ENCODE measurements around the gene CDKAL1.

CDKAL1 gene

GRCh38 chr6:21132856-21133838 is 598.9 kb downstream of the CDKAL1 start:
- DNase-seq, result peak; percentile 53

- no peak for DNase-seq
Observed at GRCh38 chr6:21133901-21134300, 599.6 kb downstream of the CDKAL1 start.

GRCh38 chr6:21134356-21134755 is 600.1 kb downstream of the CDKAL1 start:
- no peak for DNase-seq

GRCh38 chr6:21135484-21136013 is 601.3 kb downstream of the CDKAL1 start:
- peak; percentile 49 for DNase-seq

- no peak for DNase-seq
Observed at GRCh38 chr6:21137700-21138335, 603.6 kb downstream of the CDKAL1 start.

- no peak for DNase-seq
Observed at GRCh38 chr6:21138336-21139069, 604.2 kb downstream of the CDKAL1 start.

- no peak for DNase-seq
Observed at GRCh38 chr6:21140966-21141365, 606.7 kb downstream of the CDKAL1 start.

DNA sequence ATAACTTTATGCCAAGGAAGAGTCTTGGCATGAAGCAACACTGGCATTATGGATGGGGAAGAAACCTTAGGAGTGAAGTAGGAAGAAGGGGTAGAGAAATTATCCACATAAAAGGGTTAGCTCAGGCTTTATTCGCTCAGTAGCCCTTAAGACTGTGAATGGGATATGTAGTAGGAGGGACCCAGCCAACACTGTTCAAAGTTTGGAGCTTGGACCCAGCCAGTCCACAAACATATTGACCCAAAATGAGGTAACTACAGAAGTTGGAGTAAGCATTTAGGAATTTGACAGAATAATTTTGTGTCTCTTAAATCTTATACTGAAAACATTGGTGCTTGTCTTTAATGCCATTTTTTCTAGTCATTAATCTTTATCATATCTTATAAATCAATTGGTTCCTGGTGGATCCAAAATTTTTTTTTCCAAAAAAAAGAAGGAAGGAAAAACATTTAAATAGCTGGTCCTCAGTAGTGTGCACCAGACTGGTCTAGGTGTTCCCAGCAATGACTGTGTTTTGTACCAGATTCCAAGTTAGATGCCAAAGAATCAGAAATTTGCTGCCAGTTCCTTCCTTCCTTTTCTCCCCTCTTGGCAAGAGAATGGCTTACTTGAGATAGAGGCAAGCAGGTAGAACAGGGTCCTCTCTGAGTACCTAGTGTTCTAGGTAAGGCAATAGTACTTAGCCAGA is 607.5 kb downstream of the CDKAL1 start:
- no peak for DNase-seq

DNA sequence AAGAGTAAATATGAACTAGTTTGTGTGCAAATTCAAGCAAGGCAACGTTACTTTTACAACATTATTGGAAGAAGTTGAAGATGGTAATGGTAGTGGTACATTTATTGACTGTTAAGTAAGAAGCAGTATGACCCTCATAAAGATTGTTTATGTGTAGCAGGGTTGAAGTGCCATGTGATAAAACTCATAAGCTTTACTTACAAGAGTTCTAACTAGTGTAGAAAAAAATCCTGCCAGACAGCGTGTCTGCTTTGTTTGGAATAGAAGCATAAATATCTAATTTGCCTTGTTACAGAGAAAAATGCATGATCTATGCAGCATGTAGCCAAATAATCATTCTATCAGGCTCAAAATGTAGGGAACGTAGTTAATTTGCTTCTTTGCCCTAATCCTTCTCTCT is 608.5 kb downstream of the CDKAL1 start:
- DNase-seq, result no peak

DNA sequence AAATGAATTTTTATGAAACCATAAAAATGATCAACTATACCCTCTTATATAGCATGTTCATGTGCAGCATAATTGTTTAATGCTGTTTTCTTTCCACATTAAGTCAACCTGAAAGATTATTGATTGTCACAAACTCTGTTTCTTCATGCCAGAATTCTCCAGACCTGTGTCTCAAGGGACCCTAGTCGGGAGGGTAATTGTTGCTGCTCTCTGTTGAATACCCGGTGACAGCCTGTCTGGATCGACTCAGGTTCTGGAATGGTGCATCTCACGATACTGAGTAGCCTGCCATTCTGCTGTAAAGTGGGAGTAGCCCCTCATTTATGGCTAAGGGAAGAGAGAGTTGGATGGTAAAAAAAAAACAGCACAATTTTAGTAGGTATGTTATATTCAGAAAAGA is 609.4 kb downstream of the CDKAL1 start:
- DNase-seq, result no peak

GRCh38 chr6:21144928-21145327 is 610.7 kb downstream of the CDKAL1 start:
- DNase-seq, result no peak

- no peak for DNase-seq
Observed at GRCh38 chr6:21147995-21148394, 613.7 kb downstream of the CDKAL1 start.

DNA sequence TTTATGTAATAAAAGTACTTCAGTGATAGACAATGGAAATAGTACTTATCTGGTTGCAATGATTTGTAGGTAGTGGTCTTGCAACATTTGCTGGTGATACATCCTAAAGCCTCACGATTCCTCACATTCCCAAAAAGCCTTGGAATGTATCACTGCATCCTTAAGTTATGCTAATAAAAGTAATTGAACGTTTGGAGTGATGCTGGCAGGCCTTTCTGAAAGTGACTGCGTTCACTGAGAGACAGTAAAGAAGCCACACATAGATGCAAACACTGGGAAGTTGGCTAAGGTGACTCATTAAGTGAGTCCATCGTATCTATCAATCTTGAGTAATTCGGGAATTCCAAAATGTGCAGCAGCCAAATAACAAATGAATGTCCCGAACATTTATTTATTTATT is 615.2 kb downstream of the CDKAL1 start:
- no peak for DNase-seq

DNA sequence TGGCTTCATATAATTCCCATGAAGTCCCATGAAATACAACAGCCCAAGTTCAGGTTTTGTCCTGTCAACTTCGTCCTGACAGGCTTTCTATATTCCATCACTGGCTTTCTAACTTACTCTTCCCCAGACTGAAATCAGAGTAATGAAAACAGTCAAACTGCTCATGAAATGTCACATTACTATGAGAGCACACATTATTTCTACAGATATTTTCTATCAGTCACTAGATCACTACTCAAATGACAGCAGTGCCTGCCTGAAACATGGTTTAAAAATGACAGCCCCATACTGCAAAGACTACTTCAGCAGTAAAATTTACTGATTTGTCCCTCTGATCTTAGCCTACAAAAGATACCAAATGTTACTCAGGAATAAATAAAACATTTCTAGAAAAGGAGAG is 616.4 kb downstream of the CDKAL1 start:
- no peak for DNase-seq

GRCh38 chr6:21151119-21151518 is 616.9 kb downstream of the CDKAL1 start:
- no peak for DNase-seq

- no peak for DNase-seq
Observed at GRCh38 chr6:21151530-21151929, 617.3 kb downstream of the CDKAL1 start.

DNA sequence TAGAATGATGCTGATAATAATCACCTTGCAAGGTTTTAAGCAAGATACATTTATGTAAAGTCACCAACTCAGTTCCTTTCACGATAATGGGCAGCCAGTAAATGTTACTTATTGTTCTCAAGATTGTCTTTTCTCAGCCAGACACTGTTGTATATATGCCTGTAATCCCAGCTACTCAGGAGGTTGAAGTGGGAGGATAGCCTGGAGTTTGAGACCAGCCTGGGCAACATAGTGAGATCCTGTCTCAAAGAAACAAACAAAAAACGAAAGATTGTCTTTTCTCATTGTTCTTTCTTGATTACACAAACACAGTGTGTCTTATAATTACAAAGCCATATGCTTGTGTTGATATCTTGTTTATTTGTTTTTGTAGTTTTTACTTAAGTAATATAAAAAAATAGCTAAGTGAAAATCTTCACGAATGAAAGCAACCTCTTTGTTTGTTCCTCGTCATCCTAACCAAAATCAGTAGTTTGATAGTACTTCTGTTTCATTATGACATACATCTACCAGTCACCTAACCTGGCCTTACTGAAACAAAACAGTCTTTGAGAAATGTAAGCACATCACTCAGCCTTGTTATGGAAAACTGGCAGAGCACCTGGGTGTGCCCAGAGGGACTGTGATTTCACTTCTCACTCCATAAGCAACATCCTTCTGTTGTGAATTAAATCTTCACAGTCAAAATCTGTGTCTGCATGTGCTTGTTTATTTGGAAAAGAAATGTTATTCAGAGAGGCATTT is 623.1 kb downstream of the CDKAL1 start:
- no peak for DNase-seq

DNA sequence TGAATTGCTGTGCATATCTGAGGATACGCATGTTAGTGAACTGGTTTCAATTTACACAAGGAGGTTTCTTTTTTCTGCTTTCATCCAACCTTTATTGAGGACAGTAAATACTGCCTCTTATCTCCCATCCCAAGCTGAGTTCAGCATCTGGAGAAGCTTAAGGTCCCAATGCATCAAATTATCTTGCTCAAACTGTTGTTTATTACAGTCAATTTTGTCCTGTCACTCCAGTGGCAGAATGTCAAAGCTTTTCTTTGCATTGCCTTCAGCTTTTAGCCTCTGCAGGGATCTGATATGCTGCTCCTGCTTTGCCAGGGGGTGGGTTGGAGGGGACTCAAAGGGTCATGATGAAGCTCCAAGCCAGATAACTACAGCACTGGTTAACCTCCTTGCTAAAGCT is 623.9 kb downstream of the CDKAL1 start:
- no peak for DNase-seq

- DNase-seq, result no peak
Observed at GRCh38 chr6:21158873-21159272, 624.6 kb downstream of the CDKAL1 start.

- no peak for DNase-seq
Observed at GRCh38 chr6:21159465-21159864, 625.2 kb downstream of the CDKAL1 start.

DNA sequence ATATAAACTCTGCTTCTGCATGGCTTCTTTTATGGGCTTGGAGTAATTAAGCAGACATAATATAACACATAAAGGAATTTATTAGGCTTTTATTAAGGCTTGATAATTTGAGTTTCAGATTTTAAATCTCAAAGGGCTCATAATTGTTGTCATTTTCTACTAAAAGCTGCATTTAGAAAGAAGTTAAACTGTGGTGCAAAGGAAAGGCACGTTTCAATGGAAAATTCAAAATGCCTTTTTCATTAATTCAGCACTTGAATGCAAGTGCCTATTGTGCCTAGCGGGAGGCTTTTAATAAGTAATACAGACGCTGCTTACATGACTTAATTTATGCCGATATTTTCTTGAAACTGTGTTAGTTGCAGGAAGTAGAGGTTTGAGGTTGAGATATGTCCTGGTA is 627.5 kb downstream of the CDKAL1 start:
- no peak for DNase-seq

Measured in DMS 273 treated with DMSO at 0.1 percent for 48 hours (cell line).